ENCODE data around the gene IRS1.

- no peak for TF ChIP-seq CTCF (IDR thresholded peaks at IDR 0.05)
- no peak for TF ChIP-seq POLR2A (IDR thresholded peaks at IDR 0.05)
Observed at GRCh38 chr2:226742347-226742746, 57.3 kb downstream of the IRS1 start.
